ENCODE results near the gene ZNF738. TPM values are rescaled to one million over a fixed set of nuclear protein-coding genes. Genes with fewer than 3 reads are reported as not detected.

The ZNF738 gene
- total RNA-seq (2014; rRNA removed; shearing (Covaris generic)), result 21.9 and 29.4 TPM in 2 replicates

GRCh38 chr19:21358768-21359451, at the start of gene ZNF738:
Gene ZNF738, plus strand, starts transcription at chr19:21359000. Its CDS starts 141 bp downstream, at chr19:21359141.

GRCh38 chr19:21328885-21329605, 29.8 kb upstream of the ZNF738 start, which contains the start of gene ZNF708:
Gene ZNF708, minus strand, starts transcription at chr19:21329410. Its CDS starts 198 bp downstream, at chr19:21329212.

GRCh38 chr19:21396893-21397572, 38.2 kb downstream of the ZNF738 start, which contains the start of gene ZNF493:
Gene ZNF493, plus strand, starts transcription at chr19:21397133. Its CDS starts 105 bp downstream, at chr19:21397238.

Other genes with a start within 250 kb of the ZNF738 start
- gene ZNF431, start 217.0 kb upstream of the ZNF738 start, total RNA-seq (2014; rRNA removed; shearing (Covaris generic)), result 4.3 and 9.6 TPM in 2 replicates
- gene ZNF708, start 29.6 kb upstream of the ZNF738 start, total RNA-seq (2014; rRNA removed; shearing (Covaris generic)), result 7.9 and 8.2 TPM in 2 replicates
- gene ZNF493, start 38.1 kb downstream of the ZNF738 start, total RNA-seq (2014; rRNA removed; shearing (Covaris generic)), result 16.5 and 22.3 TPM in 2 replicates
- gene ZNF429, start 146.6 kb downstream of the ZNF738 start, total RNA-seq (2014; rRNA removed; shearing (Covaris generic)), result 2.9 and 5.9 TPM in 2 replicates